Stimulated activated CD8-positive, alpha-beta memory T cell treated with anti-CD3 and anti-CD28 coated beads, Interleukin-2, amount 100 ng/mL, for 48 hours (primary cell): ENCODE data around the gene ELL2.
A peak's percentile ranks its signal among the peaks of the same experiment; 100 is the strongest.

Experiments
- DNase-seq, 2 donors: peaks; one replicate each; pipeline ENCODE4 v3.0.0-alpha.2; 2020; ENCODE audit warnings: low read depth in 2 of 2

ELL2 gene

DNA sequence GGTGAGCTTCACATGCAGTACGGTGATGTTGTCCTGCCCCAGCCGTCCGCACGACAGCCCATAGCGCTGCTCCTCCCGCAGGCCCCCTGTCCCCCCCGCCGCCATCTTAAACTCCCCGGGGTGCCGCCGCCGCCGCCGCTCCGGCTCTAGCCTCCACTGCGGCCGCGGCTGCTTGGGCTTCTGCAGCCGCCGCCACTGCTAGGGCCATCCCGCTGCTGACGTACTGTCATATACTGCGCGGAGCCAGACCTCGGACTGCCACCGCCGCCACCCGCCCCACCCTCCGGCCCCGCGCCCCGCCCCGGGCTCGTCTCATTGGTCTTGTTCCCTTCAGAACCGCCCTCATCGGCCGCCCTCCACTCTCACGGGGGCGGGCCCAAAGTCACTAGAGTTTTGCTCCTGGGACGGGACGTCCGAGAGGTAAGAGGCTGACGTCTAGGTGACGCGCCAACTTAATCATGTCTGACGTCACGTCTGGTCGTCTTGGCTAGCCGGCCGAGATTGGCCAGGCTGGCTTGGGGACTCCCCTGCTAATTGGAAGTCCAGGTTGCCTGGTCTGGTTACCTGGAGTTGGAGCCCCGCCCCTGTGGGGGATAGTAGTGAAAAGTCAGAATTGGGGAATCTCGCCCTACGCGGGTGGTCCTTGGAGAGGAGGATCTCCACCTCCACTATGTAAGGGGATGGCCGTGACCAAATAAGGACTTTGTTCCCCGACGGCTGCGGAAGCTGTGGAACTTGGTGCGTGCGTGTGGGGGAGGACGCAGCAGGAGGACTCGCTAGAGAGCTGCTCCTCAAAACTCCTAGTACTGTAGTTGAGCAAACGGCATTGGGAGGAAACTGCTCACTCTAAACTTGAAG, at the start of gene ELL2:
ELL2 (minus strand) TSS at position 235 of the 858 bp plus-strand sequence; CDS start at position 105, 130 bp downstream.
- peak; percentile 97 to 98 for DNase-seq

DNA sequence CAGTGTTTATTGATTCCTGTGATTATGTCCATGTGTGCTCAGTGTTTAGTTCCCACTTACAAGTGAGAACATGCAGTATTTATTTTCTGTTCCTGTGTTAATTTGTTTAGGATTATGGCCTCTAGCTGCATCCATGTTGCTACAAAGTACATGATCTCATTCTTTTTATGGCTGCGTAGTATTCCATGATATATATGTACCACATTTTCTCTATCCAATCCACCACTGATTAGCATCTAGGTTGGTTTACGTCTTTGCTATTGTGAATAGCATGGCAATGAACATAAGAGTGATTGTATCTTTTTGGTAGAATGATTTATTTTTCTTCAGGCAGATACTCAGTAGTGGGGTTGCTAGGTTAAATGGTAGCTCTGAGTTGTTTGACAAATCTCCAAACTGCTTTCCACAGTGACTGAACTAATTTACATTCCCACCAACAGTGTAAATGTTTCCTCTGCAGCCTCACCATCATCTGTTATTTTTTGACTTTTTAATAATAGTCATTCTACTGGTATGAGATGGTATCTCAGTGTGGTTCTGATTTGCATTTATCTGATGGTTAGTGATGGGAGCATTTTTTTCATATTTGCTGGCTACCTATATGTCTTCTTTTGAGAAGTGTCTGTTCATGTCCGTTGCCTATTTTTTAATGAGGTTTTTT, 47.5 kb upstream of the ELL2 start:
- no peak for DNase-seq

DNA sequence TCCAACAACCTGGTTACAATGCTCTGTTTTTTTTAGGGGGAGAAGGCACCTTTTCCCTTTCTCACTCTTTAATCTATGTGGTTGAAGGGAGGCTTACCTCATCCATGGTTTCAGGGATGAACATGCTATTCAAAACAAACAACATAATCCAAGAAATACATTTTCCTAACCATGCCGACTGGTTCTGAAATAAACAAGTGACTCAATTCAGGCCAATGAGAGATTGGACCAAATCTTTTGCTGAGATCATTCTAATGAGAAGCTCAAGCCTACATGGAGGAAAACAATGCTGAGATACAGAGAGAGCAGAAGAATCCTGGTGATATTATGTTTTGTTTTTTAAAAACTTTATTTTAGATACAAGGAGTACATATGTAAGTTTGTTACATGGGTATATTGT, 46.8 kb upstream of the ELL2 start:
- no peak for DNase-seq

DNA sequence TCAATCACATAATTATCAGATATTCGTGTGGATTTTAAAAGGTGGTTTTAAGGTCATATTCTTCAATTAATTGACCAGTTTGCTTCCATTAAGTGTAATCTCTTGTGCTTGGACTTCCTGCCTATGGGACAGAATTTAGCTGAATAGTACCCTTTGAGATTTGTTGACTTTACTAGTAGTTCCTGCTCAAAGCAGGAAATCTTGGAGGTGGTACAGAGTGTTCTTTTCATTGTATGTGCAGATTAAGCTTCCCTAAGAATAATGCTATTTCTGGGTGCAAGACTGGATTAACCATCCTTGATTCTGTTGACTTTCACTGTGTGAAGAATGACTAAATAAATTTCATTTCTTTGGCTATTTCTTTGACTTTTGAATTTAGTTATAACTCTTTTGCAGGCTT, 45.4 kb upstream of the ELL2 start:
- DNase-seq, result no peak

DNA sequence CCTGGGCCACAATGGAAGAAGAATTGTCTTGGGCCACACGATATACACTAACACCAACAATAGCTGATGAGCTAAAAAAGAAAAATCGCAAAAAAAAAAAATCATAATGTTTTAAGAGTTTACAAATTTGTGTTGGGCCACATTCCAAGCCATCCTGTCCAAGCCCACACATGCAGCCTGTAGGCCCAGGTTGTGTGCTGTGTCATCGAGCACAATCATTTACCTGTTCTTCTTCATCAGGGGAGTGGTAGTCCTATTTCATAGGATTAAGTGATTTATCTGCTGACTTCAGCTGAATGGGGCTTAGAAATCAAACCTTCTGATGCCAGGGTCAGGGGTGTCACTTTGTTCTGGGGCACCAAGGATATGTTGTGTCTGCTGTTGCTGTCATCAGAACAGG, 44.6 kb upstream of the ELL2 start:
- DNase-seq, result no peak

DNA sequence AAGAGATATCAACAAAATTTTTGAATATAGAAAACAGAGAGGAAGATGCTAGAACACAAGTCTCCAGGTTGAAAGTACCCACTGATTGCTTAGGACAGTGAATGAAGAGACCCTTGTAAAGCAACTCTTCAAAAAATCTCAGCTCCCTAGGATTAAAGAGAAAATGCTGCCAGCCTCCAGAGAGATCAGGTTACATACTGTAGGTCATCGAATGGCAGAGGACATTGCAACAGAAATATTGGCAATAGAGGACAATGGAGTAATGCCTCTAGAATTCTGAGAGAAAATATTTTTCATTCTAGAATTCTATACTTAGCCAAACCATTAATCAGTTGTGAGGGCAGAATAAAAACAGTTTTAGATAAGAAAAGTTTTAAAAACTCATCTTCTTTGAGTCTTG, 43.1 kb upstream of the ELL2 start:
- DNase-seq, result no peak

DNA sequence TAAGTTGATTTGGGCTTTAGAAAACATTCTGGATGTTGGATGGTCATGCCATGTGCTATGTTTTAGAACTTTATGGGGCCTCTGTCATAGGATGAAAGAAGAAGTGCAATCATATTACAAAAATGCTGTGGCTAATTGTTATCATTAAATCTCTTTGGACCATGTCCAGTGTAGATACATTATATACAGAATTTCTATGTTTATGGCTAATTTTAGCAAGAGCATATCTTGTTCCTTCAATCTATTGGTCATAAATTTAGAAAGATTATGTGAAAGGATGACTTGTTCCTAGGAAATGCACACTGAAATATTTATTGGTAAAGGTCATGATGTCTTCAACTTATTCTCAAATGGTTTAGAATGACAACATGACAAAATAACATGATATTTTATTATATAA, 42.4 kb upstream of the ELL2 start:
- DNase-seq, result no peak

DNA sequence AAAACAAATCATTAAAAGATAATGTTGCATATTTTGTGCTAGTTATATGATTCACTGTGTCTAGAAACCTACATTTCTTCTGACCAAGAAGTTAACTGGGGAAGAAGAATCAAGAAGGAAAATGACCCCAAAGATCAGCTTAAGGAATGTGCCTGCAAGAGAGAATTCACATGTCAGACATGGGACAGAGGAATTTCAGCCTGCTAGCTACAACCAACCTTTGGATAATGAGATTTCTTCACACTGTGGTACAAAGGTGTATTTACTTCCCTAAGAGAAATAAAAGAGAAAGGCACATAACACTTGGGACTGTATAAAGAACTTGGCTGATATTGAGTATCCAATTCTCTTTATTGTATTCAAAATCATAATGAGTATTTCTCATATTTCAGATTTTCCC, 39.6 kb upstream of the ELL2 start:
- no peak for DNase-seq

DNA sequence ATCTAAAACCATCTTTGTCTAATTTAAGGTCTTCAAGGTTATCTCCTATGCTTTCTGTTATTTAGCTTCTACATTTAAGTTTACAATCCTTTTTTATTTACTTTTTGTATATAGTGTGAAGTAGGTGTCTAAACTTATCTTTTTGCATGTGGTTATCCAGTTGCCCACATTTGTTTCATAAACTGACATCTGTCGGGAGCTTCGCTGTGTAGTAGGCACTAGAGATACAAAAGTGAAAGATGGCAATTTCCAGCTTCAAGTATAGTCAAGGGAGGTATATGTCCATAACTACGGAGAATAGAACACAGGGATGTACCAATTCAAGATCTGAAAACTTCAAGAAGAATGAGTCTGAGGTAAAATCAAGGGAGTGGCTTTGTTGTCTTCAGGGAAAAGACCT, 38.7 kb upstream of the ELL2 start:
- DNase-seq, result no peak

DNA sequence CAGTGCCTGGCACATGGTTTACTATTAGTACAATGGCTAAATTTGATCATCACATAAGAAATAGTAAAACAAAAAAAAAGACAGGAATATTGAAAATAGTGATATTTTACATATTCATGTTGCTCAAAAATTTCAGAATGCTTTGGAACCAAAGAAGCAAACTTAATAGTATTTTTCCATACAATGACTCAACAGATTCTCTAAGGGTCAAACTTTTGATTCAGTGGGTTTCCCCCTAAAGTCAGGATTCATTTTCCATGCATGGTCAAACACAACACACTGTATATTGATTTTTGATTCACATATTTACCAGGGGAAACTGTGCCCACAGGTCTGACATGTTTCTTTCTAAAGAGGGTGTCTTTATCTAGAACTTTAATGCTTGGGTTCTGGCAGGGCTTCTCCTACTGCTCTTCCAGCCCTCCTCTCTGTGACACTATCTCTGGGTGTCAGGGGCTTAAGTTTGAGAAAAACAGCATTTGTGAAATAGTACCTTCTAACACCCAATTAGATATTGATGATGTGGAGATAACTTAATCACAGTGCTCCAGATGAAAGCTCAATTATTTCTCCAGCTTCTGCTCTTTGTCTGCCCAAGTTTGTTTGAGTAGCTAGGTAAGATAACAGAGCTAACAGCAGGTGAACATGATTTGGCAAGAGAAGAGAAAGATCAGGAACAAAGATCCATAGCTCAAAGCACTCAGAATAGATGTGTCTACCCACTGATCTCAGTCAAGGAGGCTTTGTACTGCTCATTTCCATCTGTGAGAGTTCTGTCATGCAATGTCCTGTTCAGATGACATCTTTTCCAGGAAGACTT, 35.5 kb upstream of the ELL2 start:
- no peak for DNase-seq

DNA sequence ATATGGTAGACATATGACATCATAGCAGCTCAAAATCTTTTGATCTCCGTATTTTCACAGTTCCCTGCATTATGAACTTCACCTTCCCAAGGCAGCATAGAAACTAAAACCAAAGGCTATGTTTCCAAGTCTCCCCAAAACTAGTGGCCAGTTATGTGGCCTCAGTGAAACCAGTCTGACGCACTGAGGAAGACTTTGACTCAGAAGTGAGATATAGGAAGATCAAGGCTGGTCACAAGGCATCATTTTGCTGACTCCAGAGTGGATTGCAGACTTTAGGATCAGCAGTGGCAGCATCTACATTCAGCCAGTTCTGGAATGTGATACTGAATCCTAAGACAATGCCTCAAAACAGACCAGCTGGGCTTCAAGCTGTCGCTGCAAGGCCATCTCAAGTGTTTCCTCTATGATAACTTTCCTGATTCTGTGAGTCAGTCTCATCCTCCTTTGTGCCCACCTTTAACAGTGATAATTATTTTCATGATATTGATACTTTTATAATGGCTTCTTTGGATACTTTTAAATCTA, 34.4 kb upstream of the ELL2 start:
- DNase-seq, result no peak

DNA sequence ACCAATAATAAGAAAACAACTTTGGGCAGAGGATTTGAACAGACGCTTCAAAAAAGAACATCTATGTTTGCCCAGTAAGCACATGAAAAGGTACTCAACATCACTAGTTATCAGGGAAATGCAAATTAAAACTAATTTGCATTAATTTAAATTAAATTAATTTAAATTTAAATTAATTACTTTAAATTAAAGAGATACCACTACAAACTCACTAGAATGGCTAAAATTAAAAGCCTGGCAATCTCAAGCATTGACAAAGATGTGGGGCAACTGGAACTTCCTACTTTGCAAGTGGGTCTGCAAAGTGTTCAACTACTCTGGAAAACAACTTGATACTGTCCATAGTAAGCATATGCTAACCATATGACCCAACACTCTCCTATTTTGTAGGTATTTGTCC, 32.1 kb upstream of the ELL2 start:
- no peak for DNase-seq

DNA sequence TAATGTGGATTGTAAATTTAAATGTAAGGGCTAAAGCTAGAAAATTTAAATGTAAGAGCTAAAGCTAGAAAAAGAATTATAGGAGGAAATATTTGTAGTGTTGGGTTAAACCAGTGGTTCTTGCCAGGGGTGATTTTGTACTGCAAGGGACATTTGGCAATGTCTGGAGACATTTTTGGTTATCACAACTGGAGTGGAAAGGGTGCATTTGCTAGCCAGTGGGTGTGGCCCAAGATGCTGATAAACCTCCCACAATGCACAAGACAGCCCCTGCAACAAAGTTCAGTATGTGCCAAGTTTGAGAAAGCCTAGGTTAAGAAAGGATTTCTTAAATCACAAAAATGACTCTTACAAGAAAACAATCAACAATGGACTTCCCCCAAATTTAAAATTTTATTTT, 31.6 kb upstream of the ELL2 start:
- no peak for DNase-seq

DNA sequence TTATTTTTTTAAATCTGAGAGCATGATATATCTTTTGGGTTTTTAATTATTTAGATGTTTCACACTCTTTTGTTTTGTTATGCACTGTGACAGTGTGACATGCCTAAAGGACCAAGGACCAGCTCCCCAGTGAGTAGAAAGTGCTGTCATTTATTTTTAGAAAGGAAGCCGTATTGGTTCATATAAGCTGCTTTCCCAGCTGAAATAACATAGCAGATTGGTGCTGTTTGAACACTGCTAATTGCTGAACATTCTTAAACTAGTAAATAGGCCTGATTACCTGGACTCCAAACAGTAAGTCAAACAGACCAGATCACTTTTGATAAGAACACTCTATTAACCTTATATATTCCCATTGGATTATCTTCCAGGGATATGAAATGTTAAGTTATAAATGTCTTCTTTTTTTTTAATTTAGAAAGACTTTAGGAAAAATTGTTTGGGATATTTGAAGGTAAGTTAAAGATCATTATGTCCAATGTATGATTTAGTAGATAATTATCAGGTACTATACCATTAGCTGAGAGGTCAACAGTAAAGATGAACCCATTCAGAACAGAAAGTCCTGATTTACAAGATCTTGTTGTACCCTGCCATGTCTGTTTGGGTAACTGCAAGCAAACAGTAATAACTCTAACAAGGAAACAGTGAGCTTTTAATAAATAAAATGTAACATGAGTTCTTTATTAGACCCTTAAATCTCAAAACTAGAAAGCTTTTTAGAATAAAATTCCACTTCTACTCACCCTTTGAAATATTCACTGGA, 27.8 kb upstream of the ELL2 start:
- no peak for DNase-seq

DNA sequence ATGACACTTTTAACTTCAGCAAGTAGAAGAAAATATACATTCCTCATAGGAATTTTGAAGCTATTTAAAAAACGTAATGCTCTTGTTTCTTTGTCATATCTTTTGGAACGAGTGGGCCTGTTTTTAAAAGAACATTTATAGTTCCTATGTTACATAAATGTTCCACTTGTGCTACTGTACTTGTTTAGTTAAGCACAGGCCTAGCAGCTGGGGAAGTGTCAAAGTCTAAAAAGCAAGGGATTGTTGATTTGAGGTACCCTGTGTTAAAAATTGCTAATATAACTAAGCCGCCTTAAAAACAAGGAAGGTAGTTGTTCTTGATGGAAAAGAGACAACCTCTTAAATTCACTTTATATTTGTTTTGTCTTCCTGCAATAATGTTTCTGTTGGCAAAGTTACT, 27.2 kb upstream of the ELL2 start:
- no peak for DNase-seq

DNA sequence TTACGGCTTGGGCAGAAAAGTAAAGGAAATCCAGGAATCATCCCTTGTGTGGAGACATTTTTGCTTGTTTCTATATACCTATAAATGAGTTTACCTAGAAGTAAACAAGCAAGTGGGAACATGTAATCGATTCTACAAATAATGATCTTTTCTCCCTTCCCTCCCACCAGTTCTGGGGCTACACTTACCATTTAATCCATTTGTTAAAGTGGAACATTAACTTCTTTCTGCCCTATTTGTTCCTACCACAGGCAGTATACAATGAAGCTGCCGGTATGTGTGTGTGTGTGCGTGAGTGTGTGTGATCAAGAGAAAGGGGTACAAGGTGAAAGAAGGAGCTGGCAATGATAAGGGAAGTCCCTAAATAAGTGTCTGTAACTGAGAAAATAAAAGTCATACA, 26.4 kb upstream of the ELL2 start:
- no peak for DNase-seq

DNA sequence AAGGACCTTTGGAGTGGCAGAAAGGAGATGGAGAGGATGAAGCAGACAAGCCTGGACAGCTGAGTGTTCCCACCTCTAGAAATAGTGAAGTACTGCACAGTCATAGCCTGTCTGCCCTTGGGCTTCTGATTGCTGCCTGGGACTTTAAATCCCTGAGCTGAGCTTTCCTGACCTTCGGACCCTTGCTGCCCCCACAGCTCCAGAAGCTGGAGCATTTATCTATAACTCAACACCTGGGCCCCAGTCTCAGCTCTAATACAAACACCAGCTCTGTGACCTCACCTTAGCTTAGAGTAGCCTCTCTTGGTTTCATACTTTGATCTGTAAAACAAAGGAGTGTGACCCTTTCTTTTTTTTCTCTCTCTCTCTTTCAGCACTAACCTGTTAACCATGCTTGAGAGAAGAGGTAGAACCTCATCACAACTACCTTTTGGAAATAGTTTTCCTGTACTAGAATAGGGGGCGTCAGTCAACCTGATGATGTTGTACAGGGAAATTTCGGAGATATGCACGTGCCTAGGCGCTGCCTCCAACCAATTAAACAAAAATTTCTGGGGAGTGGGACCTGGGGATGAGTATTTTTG, 25.4 kb upstream of the ELL2 start:
- no peak for DNase-seq

DNA sequence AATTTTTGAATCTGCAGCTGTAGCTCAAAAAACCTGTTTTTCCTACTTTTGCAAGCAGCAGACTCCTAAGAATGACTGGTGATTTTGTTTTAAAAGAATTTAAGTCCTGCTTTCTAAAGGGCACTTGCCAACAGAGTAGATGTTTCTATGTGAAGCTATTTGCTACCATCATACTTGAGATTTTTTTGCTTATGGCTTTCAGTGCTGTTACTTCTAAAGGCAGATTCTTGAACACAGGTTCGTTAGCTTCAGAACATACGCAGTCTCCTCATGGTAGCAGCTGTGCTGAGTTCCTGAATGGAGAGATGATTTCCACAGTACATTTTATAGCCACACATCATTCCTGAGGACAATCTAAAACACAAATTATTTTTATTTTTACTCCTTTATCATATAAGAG, 24.4 kb upstream of the ELL2 start:
- DNase-seq, result no peak

DNA sequence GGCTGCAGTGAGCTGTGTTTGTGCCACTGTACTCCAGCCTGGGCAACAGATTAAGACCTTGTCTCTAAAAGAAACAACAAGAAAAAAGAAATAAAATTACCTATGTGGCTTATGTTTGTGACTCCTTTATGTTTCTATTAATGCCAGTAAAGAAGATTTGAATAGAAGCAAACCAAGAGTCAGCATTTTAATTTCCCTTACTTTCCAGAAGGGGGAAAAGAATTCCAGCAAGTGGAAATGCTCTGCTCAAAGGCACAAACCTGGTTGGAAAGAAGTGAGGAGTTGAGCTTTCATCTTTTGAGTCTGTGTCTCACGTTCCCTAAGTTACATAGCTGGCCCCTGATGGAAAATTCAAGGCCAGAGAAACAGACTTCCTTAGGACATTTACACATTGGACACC, 23.6 kb upstream of the ELL2 start:
- no peak for DNase-seq

DNA sequence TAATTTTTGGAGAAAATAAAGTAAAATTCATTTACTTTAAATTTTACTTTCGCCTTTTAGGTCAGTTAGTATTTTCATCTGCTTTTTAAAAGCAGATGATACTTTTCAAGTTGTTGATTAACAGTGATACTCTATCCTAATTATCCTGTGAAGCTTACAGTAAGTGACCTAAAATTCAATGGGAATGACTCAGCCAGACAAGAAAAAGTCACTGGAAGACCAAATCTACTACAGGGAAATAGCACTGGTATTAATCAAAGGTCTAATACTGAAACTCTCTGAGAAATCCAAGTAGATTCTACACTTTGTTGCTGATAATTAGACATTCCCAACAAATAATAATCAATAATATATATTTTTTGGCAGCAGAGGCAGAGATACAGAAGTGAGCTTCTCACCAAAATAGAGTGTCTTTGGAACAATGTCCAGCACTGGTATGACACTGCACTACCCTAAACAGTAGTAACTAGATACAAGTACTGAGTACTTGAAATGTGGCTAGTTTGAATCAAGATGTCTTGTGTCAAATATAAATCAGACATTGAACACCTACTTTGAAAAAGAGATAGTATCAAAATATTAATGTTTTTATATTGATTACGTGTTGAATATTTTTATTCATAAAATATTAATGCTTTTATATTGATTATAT, 22.8 kb upstream of the ELL2 start:
- no peak for DNase-seq

DNA sequence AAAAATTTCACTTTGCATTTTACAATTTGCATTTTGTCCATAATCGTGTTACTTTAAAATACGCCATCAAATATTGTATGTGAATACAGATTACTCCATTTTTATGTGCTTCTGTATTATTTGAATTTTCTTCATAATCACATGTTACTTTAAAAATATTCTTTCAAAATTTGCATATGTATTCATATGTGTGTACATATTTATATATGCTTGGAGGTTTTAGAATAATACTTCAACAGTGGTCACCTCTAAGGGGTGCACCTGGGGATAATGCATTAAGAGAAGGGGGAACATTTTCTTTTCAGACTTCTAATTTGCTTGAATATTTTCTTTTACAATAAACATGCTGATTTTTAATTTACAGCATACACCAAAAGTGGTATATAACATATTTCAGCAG, 21.9 kb upstream of the ELL2 start:
- no peak for DNase-seq
